Stomach (tissue), 9 donors: ENCODE measurements around the gene LEMD2. TPM values are rescaled to one million over a fixed set of nuclear protein-coding genes. Genes with fewer than 3 reads are reported as not detected.

ENCODE experiments used
- DNase-seq, 2 donors: peaks; one replicate each; pipeline versions ENCODE4 v3.0.0 to v3.0.0-alpha.2; 2013 to 2019
- H3K27ac ChIP-seq, 5 donors: fragments of 200-600 bp in 4 of 5; sonication (generic) in 4 of 5; one replicate each; pipeline ENCODE4 v1.5.1; 2013 to 2019; ENCODE audit warnings: mild to moderate bottlenecking in 1 of 5, moderate library complexity in 1 of 5
- H3K27me3 ChIP-seq, 3 donors: fragments of 200-600 bp; sonication (generic); one replicate each; pipeline ENCODE4 v1.5.1; 2017 to 2019; ENCODE audit warnings: mixed run types in 1 of 3
- H3K36me3 ChIP-seq, 4 donors: fragments of 200-600 bp; sonication (generic); 1 replicate in 3 of 4; 2 replicates in 1 of 4; pipeline ENCODE4 v1.5.1; 2016 to 2019
- H3K4me1 ChIP-seq, 4 donors: fragments of 200-600 bp; sonication (generic); one replicate each; pipeline ENCODE4 v1.5.1; 2016 to 2019
- H3K4me3 ChIP-seq, 4 donors: fragments of 200-600 bp; sonication (generic) in 3 of 4; one replicate each; pipeline ENCODE4 v1.5.1; 2016 to 2019; ENCODE audit warnings: mild to moderate bottlenecking in 1 of 4
- H3K9me3 ChIP-seq, 4 donors: fragments of 200-600 bp; sonication (generic); one replicate each; pipeline ENCODE4 v1.5.1; 2016 to 2019
- EP300 ChIP-seq: sonication (generic); formaldehyde crosslinking; IDR thresholded peaks from one replicate; pipeline ENCODE4 v1.6.1; 2017; ENCODE audit warnings: antibody characterized with exemption
- POLR2A ChIP-seq, 4 donors: fragments of 450-650 bp; IDR thresholded peaks; one replicate each; pipeline ENCODE4 v1.6.1; 2016; ENCODE audit warnings: antibody characterized with exemption in 4 of 4, control low read depth in 2 of 4, mild to moderate bottlenecking in 1 of 4, moderate library complexity in 1 of 4
- POLR2AphosphoS5 ChIP-seq, 3 donors: sonication (generic); formaldehyde crosslinking; IDR thresholded peaks; one replicate each; pipeline ENCODE4 v1.6.1; 2016; ENCODE audit warnings: antibody characterized with exemption in 3 of 3
- WGBS, 5 donors: extraction: QIAGEN DNeasy Blood & Tissue Kit in 3 of 5; methylation state at CpG; one replicate each; pipeline versions ENCODE4 v1.1.5 to v1.1.7; 2013 to 2018; 5-methylcytosine and 5-hydroxymethylcytosine counted together
- intact Hi-C: fragments of 100-400 bp; cut with DNase I; formaldehyde crosslinking; loops from one replicate; pipeline ENCODE4 v1.15.1; 2023; ENCODE audit warnings: low total_unique reads
- polyA plus RNA-seq, 3 donors: library from polyadenylated mRNA; stranded (reverse); fragments of 200-250 nt; gene quantifications; one replicate each; pipeline ENCODE4 v1.2.3, GENCODE V29; 2013
- total RNA-seq, 5 donors: library from RNA; depleted of rRNA; stranded (reverse); fragments of >200 nt; gene quantifications; one replicate each; pipeline versions ENCODE4 v1.1.0 to v1.2.3, GENCODE V29; 2014 to 2016
- TF ChIP-seq, protein P1 (sequence below), 7 experiments: fragments of 450-650 bp in 4 of 7; fragments of 200-600 bp in 3 of 7; sonication (generic) in 3 of 7; IDR thresholded peaks; one replicate each; pipeline ENCODE4 v1.5.1; 2016 to 2019; ENCODE audit warnings: antibody characterized with exemption in 7 of 7, control low read depth in 2 of 7, mild to moderate bottlenecking in 1 of 7
- donor health status: healthy with polysubstance abuse.
- donor health status: Bipolar disorder and iron deficiency.
- donor health status: healthy.

The LEMD2 gene
- total and polyA plus RNA-seq, 8 donors: 22.0 to 428 (median 54.2) TPM

GRCh38 chr6:33746651-33747100 is 42.3 kb downstream of the LEMD2 start, which contains the start of gene IP6K3:
IP6K3 (minus strand) TSS chr6:33746905; CDS start chr6:33735476, 11,429 bp downstream.
- H3K4me3 ChIP-seq: peak within 1 kb of the TSS in 3 of 4 donors; percentile 16 to 32 (median 22)
- H3K27ac ChIP-seq: peak within 1 kb of the TSS in 4 of 5 donors; percentile 40 to 67 (median 60)
- WGBS, 5 donors: 40 to 62% (median 55%) methylated on average over 5 to 10 of the region's 10 CpGs
- no peaks in the 10 kb centered on the region for H3K9me3 ChIP-seq
- DNase-seq: no peak
- TF ChIP-seq POLR2AphosphoS5 (IDR thresholded peaks at IDR 0.05): peak in 2 of 3 donors; percentile 8 to 30
- TF ChIP-seq, protein P1, sequence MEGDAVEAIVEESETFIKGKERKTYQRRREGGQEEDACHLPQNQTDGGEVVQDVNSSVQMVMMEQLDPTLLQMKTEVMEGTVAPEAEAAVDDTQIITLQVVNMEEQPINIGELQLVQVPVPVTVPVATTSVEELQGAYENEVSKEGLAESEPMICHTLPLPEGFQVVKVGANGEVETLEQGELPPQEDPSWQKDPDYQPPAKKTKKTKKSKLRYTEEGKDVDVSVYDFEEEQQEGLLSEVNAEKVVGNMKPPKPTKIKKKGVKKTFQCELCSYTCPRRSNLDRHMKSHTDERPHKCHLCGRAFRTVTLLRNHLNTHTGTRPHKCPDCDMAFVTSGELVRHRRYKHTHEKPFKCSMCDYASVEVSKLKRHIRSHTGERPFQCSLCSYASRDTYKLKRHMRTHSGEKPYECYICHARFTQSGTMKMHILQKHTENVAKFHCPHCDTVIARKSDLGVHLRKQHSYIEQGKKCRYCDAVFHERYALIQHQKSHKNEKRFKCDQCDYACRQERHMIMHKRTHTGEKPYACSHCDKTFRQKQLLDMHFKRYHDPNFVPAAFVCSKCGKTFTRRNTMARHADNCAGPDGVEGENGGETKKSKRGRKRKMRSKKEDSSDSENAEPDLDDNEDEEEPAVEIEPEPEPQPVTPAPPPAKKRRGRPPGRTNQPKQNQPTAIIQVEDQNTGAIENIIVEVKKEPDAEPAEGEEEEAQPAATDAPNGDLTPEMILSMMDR (IDR thresholded peaks at IDR 0.05): no peak
- no peaks in the 10 kb centered on the region for H3K36me3 ChIP-seq
- intact Hi-C loops: no loop called here
- H3K4me1 ChIP-seq: peaks cover 0 to 26% (median 6%) of the 10 kb centered on the region in 4 donors
- peaks cover 0 to 16% (median 0%) of the 10 kb centered on the region in 3 donors for H3K27me3 ChIP-seq

DNA sequence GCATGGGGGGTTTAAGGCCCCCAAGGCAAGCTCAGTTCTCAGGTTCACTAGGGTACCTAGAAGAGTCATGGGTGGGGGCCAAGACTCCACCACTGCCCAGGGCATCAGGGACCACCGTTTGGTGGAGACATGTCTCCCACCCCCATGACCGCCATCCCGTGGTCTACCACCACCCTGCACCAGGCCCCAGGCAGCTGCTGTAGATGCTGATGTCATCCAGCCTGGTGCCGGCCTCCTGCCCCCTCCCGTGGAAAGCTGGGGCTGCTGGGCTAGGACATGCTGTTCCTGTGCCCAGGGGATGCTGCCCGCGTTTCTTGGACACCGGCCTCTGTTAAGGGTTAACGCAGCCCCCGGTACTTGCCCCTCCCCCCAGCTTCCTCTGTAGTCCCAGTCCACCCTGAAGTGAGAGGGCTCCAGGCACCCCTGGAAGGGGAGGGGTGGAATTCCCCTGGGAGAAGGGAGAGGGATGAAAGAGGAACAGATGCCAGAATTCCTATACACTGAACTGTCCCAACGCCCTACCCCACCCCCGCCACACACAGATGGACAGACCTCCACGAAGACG is 42.8 kb downstream of the LEMD2 start:
- H3K4me3 ChIP-seq: peak overlapping the region in 3 of 4 donors; percentile 16 to 32 (median 22)
- intact Hi-C loops: no loop called here

DNA sequence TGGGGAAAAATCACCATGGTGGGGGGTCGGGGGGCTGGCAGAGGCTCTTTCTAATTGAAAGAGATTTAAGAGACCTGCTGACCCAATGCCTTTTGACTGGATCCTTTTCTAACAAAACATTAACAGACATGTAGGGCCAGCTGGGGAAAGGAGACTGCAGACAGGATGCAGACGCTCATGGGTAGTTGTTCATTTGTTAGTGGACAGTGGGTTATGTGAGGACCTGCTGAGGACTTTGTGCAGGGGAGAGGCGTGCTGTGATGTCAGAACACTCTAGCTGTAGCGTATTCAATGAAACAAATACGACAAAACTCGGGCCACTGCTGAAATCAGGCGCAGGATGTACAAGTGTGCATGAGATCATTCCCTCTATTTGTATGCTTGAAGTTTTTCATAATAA is 43.4 kb downstream of the LEMD2 start:
- Histone ChIP-seq H3K27me3 (peaks cover 0 to 16% (median 0%) of the 10 kb centered on the region in 3 donors), H3K27ac (peak overlapping the region in 4 of 5 donors; percentile 40 to 67 (median 60)), H3K4me3 (peak overlapping the region in 3 of 4 donors; percentile 16 to 32 (median 22)), H3K36me3 (no peaks in the 10 kb centered on the region), H3K9me3 (no peaks in the 10 kb centered on the region), H3K4me1 (peaks cover 0 to 29% (median 6%) of the 10 kb centered on the region in 4 donors)
- 74 to 80% (median 78%) methylated on average over 7 of the region's 7 CpGs for WGBS, 5 donors
- intact Hi-C loops: no loop called here
- DNase-seq: no peak
- TF ChIP-seq EP300 (no peak), POLR2A (IDR thresholded peaks at IDR 0.05) (no peak), POLR2AphosphoS5 (IDR thresholded peaks at IDR 0.05) (no peak)
- TF ChIP-seq, protein P1 (IDR thresholded peaks at IDR 0.05): no peak

More for the DNA sequence above, 42.8 kb downstream of the LEMD2 start:
- peak in 1 of 2 donors; percentile 60 for DNase-seq
- Histone ChIP-seq H3K27ac (peak overlapping the region in 4 of 5 donors; percentile 40 to 67 (median 60)), H3K4me1 (peaks cover 0 to 23% (median 6%) of the 10 kb centered on the region in 4 donors), H3K27me3 (peaks cover 0 to 16% (median 0%) of the 10 kb centered on the region in 3 donors), H3K9me3 (no peaks in the 10 kb centered on the region), H3K36me3 (no peaks in the 10 kb centered on the region)
- WGBS, 5 donors: 35 to 51% (median 46%) methylated on average over 11 to 14 of the region's 14 CpGs
- no peak for TF ChIP-seq POLR2A (IDR thresholded peaks at IDR 0.05)
- peak in 2 of 3 donors; percentile 6 to 18 for TF ChIP-seq POLR2AphosphoS5 (IDR thresholded peaks at IDR 0.05)
- TF ChIP-seq, protein P1 (IDR thresholded peaks at IDR 0.05): no peak
- peak; percentile 84 for TF ChIP-seq EP300

GRCh38 chr6:33744895-33745546 is 43.9 kb downstream of the LEMD2 start:
- peak overlapping the region in 1 of 4 donors; percentile 6 for H3K4me3 ChIP-seq
- TF ChIP-seq EP300 (no peak), POLR2AphosphoS5 (IDR thresholded peaks at IDR 0.05) (no peak), POLR2A (IDR thresholded peaks at IDR 0.05) (no peak)
- TF ChIP-seq, protein P1 (IDR thresholded peaks at IDR 0.05): no peak
- DNase-seq: no peak
- 64 to 75% (median 74%) methylated on average over 13 of the region's 13 CpGs for WGBS, 5 donors
- H3K27ac ChIP-seq: peak overlapping the region in 2 of 5 donors; percentile 40 to 58
- H3K36me3 ChIP-seq: no peaks in the 10 kb centered on the region
- intact Hi-C loops: no loop called here
- peaks cover 0 to 34% (median 6%) of the 10 kb centered on the region in 4 donors for H3K4me1 ChIP-seq
- H3K9me3 ChIP-seq: no peaks in the 10 kb centered on the region
- H3K27me3 ChIP-seq: peaks cover 0 to 16% (median 0%) of the 10 kb centered on the region in 3 donors
